ENCODE data around the gene NFIA.

DNA sequence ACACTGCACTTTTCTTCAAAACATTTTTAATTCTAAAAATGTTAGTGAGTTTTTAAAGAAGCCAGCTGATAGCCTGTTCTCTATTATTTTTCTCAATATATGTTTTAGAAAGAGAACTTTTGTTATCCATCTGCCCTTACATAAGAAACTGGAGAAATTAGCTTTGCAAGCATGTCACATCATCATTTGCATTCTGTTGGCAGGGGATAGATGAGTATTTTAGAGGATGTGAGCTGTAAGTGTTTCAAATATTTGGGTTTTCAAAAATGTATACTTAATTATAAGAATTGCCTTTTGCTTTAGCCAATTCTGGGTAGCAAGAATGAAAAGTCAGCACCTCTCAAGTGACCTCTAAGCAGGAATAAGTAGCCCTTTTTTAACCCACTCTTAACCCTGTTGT lies 7.4 kb downstream of the NFIA start:
- TF ChIP-seq, protein P1, sequence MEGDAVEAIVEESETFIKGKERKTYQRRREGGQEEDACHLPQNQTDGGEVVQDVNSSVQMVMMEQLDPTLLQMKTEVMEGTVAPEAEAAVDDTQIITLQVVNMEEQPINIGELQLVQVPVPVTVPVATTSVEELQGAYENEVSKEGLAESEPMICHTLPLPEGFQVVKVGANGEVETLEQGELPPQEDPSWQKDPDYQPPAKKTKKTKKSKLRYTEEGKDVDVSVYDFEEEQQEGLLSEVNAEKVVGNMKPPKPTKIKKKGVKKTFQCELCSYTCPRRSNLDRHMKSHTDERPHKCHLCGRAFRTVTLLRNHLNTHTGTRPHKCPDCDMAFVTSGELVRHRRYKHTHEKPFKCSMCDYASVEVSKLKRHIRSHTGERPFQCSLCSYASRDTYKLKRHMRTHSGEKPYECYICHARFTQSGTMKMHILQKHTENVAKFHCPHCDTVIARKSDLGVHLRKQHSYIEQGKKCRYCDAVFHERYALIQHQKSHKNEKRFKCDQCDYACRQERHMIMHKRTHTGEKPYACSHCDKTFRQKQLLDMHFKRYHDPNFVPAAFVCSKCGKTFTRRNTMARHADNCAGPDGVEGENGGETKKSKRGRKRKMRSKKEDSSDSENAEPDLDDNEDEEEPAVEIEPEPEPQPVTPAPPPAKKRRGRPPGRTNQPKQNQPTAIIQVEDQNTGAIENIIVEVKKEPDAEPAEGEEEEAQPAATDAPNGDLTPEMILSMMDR (conservative IDR thresholded peaks at IDR 0.05 in 1 of 2, IDR thresholded peaks at IDR 0.05 in 1 of 2; ENCODE audit: low read depth in 1 of 2, low read length in 2 of 2): no peak
- no peak for TF ChIP-seq EZH2 (IDR thresholded peaks at IDR 0.05; ENCODE audit: low read length, missing control alignments)

All from fibroblast of lung (primary cell).